Tongue (tissue), 2 donors: ENCODE measurements around the gene PLEKHG3. TPM values are rescaled to one million over a fixed set of nuclear protein-coding genes. Genes with fewer than 3 reads are reported as not detected.
A peak's percentile ranks its signal among the peaks of the same experiment; 100 is the strongest.

Source experiments
- DNase-seq: peaks from one replicate; pipeline ENCODE4 v3.0.0-alpha.2; 2015
- total RNA-seq: library from RNA; depleted of rRNA; stranded (reverse); fragments of >200 nt; gene quantifications from one replicate; pipeline ENCODE4 v1.2.3, GENCODE V29; 2014

PLEKHG3 gene
- total RNA-seq, 1 donor from 2014 or later = 38.0 TPM

- DNase-seq = peak; percentile 58
These were observed 22.3 kb downstream of the PLEKHG3 start for GRCh38 chr14:64726585-64726890.

- DNase-seq = no peak
These were observed 23.4 kb downstream of the PLEKHG3 start for GRCh38 chr14:64727551-64728071.

- DNase-seq = no peak
These were observed 23.9 kb downstream of the PLEKHG3 start for GRCh38 chr14:64728106-64728505.

DNA sequence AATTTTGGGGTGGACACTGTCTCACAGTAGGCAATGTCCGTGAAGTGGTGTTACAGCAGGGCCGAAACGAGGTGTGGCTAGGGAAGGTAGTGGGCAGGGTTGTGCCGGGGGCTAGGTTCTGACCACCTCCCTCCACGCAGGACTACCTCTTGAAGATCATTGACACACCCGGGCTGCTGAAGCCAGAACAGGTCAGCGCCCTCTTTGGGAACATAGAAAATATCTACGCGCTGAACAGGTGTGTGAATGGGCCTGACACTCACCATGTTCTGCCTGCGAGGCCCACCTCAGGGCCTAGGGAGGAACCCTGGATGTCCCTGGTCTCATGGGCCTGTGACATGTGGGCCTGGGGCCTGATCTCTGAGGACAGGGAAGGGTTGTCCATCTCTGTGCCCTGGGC is 24.6 kb downstream of the PLEKHG3 start:
- no peak for DNase-seq

DNA sequence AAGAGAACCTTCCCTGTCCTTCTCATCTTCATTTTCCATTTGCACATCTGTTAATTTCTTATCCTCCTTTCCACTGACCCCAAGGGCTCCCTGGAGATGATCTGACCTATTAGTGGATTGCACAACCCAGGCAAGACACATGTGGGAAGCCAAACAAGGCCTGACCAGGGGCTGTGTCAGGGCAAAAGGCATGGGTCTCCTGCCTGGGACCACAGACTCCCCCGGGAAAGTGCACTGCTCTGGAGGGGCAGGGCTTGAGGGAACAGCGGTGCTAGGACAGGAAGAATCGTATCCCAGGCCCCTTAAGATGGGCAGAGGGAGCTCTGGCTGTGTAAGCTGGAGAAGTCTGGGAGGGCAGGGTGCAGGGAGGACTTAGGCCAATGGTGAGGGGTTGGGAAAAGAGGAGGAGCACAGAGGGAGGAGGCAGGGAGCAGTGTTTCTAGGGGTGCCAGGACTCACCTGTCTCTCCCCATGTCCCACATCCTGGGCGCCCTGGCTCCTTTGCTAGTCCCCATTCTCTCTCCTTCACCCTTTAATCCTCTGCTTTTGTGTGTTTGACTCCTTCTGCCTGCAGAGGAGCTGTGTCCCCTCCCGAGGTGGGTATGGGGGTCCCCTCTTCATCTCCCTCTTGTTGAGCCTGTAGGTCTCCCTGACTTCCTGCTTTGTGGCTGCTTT is 25.3 kb downstream of the PLEKHG3 start:
- no peak for DNase-seq

GRCh38 chr14:64730061-64730440 is 25.8 kb downstream of the PLEKHG3 start:
- no peak for DNase-seq

- DNase-seq = no peak
These were observed 26.5 kb downstream of the PLEKHG3 start for GRCh38 chr14:64730681-64731080.

DNA sequence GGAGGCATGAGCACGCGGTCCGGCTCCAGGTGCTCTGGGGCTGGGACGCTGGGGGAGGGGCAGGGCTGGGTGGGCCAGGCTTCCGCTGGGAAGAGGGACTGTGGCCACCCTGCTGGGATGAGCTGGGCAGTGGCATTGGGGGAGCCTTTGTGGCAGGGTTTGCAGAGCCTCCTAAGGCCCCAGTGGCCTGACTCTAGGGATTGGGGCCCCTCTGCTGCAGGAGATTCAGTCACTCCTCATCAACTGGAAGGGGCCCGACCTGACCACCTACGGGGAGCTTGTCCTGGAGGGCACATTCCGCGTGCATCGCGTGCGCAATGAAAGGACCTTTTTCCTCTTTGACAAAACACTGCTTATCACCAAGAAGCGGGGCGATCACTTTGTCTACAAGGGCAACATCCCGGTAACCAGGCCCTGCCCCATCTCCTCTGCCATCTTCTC is 26.9 kb downstream of the PLEKHG3 start:
- DNase-seq = no peak

GRCh38 chr14:64732066-64732465 is 27.8 kb downstream of the PLEKHG3 start:
- DNase-seq = no peak

DNA sequence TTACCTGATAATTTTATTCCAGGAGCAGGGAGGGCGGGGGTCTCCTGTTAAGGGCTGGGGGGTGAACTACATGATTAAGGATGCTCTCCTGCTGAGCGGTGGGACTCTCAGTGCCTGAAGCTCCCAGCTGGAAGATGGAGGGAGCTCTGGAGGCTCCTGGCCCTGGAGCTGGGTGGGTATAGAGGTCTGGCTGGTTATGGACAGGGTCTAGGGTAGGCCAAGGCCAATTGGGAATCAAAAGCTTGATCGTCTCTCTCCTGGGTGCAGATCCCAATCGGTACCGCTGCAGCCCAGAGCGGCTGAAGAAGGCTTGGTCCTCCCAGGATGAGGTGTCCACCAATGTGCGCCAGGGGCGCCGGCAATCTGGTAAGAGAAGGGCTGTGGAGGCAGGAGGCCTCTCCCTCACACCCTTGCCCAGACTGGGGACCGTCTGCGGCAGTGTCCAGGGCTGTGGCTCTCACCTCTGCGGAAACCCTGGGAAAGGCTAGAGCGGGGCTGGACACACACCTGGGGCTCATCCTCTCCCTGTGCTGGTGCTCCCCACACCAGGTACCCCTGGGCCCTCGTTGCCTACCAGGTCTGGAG is 28.4 kb downstream of the PLEKHG3 start:
- DNase-seq = no peak

- DNase-seq = no peak
These were observed 29.1 kb downstream of the PLEKHG3 start for GRCh38 chr14:64733321-64733720.

- no peak for DNase-seq
These were observed 29.7 kb downstream of the PLEKHG3 start for GRCh38 chr14:64733899-64734298.

DNA sequence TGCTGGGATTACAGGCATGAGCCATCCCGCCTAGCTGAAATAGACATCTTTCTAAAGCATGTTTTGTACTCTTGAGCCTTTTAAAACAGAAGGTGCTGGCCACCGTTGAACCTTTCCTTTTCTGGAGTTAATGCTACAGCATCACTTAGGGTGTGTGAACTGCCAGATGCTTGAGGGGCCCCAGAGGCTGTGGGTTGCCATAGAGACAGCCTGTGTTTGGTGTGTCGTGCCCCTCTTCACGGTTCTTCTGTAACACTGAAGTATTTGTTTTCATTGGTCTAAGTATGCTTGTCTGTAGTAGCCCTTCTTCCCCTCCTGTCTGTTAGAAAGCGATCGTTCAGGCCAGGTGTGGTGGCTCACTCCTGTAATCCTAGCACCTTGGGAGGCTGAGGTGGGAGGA is 30.8 kb downstream of the PLEKHG3 start:
- DNase-seq = peak; percentile 70

DNA sequence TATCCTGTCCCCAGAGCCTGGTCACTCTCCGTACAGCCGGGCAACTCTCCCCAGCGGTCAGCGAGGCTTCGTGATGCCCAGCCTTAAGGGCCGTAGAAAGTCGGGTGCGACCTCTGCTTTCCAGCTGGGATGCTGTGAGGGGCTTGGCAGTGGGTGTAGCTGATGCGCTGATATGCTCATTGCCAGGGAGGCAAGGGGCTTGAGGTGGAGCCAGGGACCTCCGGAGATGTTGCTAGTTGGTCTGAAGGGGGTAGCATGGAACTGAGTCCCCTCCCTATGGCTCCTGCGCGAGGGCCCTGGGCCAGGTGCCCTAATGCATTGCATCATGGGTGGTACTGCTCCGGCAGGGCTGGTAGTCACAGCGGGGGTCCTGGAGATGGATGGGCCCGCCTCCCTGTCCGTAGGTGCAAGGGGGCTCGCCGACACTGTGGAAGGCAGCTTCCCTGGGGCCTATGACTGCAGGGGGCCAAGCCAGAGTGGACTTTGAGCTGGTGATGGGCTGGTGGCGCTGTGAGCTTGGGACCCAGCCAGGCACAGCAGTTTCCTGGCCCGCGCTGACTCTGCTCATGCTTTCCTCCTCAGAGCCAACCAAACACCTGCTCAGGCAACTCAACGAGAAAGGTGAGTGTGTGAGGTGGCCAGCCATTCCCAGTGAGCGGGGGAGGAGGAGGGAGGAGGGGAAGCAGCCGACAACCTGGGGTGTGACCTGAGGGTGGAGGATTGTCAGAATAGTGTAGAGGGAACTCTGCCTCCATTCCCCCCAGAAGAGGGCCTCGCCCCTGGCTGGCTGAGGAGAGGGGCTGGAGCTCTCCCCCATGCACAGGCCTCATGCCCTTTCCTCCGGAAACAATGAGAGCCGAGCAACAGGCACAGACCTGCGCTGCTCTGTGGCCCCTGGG is 32.3 kb downstream of the PLEKHG3 start:
- no peak for DNase-seq

- no peak for DNase-seq
These were observed 33.4 kb downstream of the PLEKHG3 start for GRCh38 chr14:64737391-64738280.

DNA sequence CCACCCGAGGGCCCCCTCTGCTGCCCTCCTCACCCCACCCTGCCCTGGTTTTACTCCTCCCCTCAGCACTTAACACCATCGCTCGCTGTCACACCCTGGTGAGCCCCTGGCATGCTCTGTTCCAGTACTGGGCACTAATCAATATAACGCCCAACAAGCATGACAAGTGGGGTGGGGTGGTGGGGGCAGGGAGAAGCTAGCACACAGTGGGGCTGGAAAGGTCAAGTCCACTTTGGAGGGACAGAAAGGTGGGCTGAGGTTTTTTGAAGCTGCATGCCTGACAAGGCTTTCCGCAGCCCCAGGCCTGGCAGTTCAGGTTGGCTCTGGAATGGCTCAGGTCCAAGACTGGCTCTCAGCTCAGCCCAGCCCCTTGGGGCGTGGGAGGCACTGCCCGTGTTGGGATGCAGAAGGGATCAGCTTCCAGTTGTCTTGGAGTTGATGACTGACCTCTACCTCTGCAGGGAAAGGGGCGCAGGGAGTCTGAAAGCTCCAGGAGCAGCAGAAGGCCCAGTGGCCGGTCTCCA is 34.1 kb downstream of the PLEKHG3 start:
- DNase-seq = no peak

- no peak for DNase-seq
These were observed 37.0 kb downstream of the PLEKHG3 start for GRCh38 chr14:64741200-64741599.

DNA sequence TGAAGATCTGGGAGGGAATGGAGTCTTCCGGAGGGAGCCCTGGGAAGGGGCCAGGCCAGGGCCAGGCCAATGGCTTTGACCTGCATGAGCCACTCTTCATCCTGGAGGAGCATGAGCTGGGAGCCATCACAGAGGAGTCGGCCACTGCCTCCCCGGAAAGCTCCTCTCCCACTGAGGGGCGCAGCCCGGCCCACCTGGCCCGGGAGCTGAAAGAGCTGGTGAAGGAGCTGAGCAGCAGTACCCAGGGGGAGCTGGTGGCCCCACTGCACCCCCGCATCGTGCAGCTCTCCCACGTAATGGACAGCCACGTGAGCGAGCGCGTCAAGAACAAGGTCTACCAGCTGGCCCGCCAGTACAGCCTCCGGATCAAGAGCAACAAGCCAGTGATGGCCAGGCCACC is 37.7 kb downstream of the PLEKHG3 start:
- DNase-seq = no peak

DNA sequence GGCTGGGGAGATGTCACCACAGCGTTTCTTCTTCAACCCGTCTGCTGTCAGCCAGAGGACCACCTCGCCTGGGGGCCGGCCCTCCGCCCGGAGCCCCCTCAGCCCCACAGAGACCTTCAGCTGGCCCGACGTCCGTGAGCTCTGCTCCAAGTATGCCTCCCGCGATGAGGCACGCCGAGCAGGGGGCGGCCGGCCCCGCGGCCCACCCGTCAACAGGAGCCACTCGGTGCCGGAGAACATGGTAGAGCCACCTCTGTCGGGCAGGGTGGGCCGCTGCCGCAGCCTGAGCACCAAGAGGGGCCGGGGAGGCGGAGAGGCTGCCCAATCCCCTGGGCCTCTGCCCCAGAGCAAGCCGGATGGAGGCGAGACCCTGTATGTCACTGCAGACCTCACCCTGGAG is 38.8 kb downstream of the PLEKHG3 start:
- no peak for DNase-seq

DNA sequence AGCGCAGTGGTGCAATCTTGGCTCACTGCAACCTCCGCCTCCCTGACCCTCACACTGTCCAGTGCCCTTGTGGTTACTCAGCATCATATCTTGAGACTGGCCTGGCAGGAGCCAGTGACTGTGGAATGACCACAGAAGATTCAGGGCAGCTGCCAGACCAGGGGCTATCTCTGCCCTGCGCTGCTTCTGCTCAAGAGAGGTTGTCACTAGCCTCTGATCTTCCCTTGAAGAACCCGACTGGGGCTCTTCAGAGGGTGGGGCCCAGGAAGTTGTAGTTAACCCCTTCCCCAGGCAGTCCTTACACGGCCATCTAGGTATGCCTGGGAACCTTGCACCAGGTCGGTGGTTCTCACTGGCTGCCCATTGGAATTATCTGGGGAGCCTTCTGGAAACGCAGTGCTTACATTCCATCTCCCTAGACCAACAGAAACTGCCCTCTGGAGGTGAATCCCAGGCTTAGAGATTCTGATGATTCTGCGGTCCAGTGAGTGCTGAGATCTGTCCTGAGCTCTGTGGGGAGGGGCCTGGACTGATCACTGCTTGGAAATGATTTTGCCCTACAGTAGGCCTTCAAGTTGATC is 41.4 kb downstream of the PLEKHG3 start:
- DNase-seq = no peak
